Suppressor macrophage (primary cell): ENCODE results near the gene ZC3H7A.

ENCODE experiments used
- DNase-seq, 4 experiments: peaks; one replicate each; pipeline ENCODE4 v3.0.0-alpha.2; 2020 to 2022

Gene ZC3H7A

DNA sequence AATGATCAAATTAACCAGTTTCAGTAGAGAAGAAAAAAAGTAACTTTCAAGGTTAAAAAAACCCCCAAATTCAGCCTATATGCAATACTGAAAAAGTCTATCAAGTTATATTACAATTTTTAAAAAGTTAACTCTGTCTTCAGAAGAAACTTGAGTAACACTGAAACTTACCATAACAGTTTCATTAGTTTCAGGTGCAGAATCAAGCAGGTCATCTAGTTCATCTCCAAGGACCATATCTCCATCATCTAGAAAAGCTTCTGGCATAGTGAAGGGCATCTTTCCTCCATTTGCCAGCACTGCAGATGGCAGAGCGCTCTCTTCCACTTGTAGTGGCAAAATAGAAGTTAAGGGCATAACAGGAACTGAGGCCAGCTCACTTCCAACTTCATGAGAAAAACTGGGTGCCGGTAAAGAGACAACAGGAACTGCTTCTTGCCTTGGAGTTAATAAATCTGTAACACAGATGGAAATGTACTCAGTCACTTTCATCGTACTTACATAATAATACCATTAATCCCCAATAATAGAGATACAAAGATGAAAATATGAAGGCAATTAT lies 22.9 kb downstream of the ZC3H7A start:
- DNase-seq: no peak

- DNase-seq: peak; percentile 11 to 74 (median 47)
Observed at GRCh38 chr16:11768849-11769248, 28.2 kb downstream of the ZC3H7A start.

DNA sequence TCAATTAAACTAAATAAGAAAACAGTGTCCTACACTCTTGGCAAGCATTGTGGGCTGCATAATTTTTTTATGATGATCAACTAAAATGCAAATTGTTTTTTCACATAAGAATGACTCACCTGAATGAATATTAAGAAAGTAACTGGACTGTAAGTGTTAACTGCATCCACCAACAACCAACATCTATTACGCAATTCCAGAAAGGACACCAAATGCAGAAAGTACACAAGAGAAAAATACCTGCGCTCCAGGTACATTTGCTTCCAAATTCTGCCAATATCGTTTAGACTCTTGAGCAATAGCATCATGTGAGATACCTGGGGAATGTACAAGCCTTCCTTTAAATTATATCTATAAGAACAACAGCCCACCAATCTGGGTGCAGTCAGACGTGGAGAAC lies 34.6 kb downstream of the ZC3H7A start:
- no peak for DNase-seq

GRCh38 chr16:11759997-11760396 lies 37.1 kb downstream of the ZC3H7A start:
- DNase-seq: peak in 1 of 4 experiments; percentile 17

DNA sequence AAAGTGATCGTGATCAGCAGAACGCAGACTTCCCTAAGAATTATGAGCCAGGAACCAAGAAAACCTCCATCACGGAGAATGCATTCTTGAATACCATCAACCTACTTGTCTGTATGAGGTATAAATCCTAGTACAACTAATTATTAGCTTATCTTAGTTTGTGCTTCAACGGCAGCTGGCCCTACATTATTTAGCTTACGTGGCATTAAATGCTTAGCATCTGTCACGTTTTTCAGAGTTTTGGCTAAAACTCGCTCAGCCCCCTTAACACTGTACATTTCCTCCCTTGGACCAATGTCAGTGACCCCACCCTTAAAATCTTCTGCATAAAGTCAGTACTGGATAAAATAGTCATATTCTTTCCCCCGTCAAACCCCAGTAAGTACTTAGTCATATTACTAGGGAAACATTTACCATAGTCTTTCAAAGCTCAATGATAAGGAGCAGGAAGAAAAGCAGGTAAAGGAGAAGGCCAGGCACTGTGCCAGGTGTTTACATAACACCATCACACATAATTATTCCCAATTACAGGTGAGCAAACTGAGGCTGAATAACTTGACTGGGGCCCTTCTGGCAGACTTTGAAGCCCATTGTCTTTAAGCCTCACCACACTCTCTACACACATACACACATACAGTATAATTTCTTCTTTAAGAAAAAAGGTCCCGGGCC lies 37.8 kb downstream of the ZC3H7A start:
- no peak for DNase-seq

GRCh38 chr16:11757671-11758545 lies 39.1 kb downstream of the ZC3H7A start:
- DNase-seq: no peak

DNA sequence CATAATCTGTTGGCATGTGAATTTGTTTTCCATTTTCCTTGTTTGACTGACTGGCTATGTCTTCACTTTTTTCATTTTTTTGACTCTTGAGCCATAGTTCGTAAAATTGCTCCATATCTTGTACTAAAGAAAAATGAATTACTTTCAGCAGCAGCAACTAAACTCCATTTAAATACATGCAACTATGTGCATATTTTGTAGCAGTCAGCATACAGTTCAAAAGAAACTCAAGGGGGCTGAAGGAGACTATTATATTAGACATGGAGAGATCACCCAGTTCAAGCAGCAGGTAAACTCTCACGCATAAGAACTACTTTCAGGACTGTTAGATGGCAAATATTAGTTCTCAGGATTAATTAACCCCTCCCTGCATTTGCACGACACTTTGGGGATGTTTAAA lies 40.8 kb downstream of the ZC3H7A start:
- DNase-seq: no peak

DNA sequence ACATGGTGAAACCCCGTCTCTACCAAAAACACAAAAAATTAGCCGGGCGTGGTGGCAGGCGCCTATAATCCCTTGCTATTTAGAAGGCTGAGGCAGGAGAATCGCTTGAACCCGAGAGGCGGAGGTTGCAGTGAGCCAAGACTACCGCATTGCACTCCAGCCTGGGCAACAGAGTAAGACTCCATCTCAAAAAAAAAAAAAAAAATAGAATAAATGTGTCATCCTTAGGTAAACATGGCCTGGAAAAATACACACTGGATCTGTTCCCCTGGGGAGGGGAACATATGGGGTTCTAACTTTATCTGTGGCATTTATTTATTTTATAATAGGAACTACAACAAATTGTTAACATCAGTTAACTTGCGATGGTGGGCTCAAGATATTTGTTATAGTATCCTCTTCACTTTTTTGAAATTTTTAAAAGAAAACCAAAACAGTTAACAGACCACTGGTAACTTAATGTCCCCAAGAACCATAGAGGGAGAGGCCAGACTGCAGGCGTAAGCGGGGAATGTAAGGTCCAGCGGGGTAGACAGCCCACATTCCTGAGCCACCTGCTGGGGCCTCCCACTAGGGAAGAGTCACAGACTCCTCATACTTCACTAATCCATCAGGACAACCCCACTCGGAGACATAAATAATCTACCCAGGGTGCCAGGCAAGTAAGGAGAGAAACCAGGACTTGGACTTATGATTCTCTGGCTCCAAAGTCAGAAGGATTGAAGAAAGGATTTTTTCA lies 41.9 kb downstream of the ZC3H7A start:
- no peak for DNase-seq

- DNase-seq: no peak
Observed at GRCh38 chr16:11752856-11753255, 44.2 kb downstream of the ZC3H7A start.

- no peak for DNase-seq
Observed at GRCh38 chr16:11750056-11750455, 47.0 kb downstream of the ZC3H7A start.

GRCh38 chr16:11748404-11749254 lies 48.4 kb downstream of the ZC3H7A start:
- peak; percentile 4 to 48 (median 17) for DNase-seq

GRCh38 chr16:11747949-11748403 lies 49.1 kb downstream of the ZC3H7A start:
- DNase-seq: no peak

GRCh38 chr16:11744075-11744470 lies 53.0 kb downstream of the ZC3H7A start:
- no peak for DNase-seq

GRCh38 chr16:11743308-11744074 lies 53.6 kb downstream of the ZC3H7A start:
- peak; percentile 93 to 98 (median 95) for DNase-seq

DNA sequence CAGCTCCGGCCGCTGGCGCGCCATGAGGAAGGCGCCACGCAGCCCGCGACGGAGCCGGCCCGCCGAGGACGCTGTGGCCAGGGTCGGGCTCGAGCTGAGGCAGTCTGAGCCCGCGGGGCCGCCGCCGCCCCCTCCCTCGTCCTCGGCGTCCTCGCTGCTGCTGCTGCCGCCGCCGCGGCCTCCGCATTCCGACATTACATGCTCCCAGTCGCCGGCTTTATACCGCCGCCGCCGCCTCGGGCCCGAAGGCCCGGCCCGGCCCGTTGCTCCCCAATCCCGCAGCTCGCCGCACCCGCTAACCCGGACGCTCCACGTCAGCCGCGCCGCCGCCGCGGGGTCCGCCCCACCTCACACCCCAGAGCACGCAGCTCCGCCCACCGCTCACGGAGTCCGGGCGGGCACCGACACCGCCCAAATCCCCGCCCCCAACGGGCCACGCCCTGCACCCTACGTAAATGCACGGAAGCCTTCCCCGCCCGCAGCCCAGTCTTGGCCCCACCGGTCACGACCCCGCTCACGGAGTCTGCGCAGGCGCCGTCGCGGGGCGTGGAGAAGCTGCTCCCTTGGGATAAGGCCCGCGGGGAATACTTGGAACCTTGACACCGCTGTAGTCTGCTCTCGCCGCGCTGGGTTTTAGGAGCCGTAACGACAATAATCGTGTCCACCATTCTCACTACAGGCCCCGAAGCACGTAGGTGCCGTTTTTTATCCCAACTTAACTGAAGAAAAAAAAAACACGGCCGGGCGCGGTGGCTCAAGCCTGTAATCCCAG lies 54.3 kb downstream of the ZC3H7A start, which contains the start of gene TXNDC11:
Gene TXNDC11 (minus strand): TSS at position 322 of the 772 bp plus-strand sequence. CDS start 127 bp downstream, at position 195.
- DNase-seq: peak; percentile 99 to 100 (median 100)

DNA sequence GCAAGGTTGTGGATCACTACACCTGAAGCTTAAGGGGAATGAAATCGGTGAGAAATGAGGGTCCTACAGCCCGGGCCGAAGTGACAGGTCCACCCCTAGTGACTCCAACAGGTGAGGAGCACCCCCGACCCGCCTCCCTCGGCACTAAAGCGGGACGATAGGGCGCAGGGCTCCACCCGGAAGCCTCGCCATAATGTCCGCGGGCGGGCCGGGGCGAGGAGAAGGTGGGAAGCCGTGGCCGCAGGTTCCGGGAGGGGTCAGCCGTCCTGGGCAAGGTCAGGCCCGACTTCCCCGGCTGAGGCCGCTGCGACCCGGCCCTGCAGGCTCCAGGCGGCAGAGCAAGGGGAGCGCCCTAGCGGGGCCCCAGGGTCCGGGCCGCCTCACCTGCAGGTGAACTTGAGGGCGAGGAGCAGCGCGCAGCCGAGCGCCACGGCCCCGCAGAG lies 54.9 kb downstream of the ZC3H7A start:
- DNase-seq: peak; percentile 41 to 76 (median 58)

GRCh38 chr16:11740567-11740966 lies 56.5 kb downstream of the ZC3H7A start:
- no peak for DNase-seq

GRCh38 chr16:11738742-11739544 lies 58.1 kb downstream of the ZC3H7A start:
- DNase-seq: no peak

DNA sequence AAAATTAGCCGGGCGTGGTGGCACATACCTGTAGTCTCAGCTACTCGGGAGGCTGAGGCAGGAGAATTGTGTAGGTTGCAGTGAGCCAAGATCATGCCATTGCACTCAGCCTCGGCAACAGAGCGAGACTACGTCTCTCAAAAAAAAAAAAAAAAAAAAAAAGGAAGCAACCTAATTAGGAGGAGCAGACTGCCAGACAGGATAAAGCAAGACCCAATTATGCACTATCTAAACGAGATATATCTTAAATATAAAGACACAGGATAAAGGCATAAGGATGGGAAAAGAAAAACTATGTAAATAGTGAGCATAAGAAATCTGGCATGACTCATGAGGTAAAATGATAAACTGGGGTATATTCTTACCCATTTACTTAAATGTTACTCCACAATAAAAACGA lies 59.3 kb downstream of the ZC3H7A start:
- peak in 3 of 4 experiments; percentile 32 to 42 (median 37) for DNase-seq
